ENCODE data around the gene MCM9.

Gene MCM9

DNA sequence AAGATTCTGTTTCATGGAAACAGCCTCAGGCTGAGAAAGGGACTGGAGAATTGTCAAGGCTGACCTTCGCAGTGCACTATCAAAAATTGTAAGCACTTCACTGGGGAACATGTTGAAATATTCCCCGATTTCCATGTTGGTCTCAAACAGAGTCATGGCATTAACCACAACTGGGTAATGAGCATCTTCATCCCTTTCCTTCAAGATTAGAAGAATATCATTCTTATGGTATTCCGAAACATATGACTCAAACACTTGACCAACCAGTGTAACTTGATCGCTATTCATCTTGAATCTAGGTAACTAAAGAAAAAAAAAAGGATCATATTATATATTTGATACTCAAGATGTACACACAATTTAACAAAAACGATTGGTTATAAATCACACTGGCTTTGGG lies 3.5 kb downstream of the MCM9 start:
- no peak for DNase-seq

DNA sequence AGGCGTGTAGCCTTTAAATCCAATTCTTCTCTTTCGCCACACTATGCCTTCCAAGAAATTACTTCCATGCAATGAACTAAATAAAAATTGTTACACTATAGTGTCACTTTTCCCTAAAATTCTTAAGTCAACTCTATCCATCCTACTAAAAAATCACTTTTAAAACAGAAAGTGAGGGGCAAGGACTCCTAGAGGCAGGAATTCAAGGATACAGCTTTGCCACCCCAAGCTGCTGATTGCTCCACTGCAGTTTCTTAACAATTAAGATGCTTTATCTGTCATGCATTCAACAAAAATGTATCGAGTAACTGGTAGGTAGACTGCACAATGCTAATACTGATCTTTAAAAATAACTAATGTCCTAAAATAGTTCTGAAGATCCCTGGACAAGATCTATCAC lies 4.3 kb downstream of the MCM9 start:
- no peak for DNase-seq

DNA sequence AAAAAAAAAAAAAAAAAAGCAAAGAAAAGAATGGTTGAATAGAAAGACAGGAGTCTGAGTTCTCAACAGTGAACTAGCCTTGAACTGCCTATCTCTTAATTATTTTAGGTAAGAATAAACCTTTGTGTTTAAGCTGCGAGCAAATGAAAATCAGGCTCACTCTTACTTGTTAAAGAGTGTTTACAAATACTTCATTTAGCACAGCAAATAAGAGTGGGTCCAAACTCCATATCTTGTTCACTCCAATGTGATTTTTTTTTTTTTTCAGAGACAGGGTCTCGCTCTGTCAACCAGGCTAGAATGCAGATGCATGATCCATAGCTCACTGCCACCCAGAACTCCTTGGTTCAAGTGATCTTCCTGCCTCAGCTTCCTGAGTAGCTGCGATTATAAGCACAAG lies 11.9 kb downstream of the MCM9 start:
- DNase-seq, result no peak

DNA sequence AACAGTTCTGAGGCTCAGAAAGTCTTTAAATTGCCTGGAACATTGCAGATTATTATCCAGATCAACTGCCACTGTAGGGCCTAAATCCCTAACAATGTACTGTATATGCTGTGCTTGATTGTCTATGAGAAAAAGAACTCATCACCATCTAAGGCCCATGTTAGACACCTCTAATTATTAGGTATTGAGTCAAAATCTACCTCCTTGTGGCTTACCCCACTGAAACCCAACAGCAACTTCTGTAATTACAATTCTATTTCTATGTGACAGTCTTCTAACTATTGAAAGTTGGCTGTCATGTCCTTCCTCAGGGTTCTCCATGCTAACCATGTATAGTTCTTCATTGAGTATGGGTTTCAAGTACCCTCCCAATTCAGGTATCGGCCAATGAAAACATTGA lies 13.9 kb downstream of the MCM9 start:
- DNase-seq, result no peak

DNA sequence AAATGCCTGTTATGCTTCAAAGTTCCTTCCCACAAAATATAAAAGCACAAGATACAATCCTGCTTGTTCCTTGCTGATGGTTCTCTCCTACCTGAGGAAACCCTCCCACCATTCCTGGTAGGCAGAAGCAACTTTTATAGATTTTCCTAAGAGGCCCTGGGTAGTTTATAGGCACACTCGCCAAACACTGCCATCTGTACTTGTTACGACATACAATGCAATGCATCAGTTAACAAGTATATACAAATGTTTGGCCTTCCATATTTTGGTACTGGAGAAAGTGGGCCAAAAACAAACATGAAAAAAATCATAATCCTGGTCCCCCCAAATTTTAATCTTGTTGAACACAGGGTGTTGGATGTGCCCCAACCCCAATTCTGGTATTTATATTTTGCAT lies 16.6 kb downstream of the MCM9 start:
- no peak for DNase-seq

DNA sequence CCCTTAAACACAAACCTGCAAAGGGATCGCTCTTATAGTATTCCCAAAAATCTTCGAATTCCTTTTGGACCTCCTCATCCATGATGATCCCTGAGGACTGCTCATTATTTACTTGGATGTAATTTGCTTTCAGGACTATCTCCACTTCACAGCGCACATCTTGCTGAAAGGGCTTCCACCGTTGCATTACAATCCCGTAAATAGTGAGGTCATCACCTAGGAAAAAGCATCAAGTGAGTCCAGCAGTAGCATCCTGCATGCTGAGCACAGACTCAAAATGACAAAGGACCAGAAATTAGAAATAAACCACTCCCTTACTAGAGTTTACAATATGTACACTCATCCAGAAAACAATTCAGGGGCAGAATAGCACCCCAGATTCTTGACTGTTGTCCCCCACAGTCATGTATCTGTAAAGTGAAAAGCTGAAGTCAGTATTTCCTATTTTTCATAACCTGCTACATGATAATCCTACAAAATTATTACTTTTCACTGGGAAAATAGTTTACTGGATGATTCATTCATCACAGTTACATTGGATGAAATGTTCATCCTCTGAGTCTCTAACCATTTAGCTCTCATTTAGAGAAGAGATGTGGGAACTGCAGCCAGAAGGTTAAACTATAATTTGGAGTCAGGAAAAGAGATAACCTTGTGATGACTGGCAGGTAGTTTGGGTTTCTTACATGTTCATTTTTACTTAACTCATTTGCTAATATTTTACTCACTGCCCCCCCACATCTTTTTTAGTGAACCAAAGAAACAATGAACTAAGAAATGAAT lies 17.2 kb downstream of the MCM9 start:
- DNase-seq, result no peak

DNA sequence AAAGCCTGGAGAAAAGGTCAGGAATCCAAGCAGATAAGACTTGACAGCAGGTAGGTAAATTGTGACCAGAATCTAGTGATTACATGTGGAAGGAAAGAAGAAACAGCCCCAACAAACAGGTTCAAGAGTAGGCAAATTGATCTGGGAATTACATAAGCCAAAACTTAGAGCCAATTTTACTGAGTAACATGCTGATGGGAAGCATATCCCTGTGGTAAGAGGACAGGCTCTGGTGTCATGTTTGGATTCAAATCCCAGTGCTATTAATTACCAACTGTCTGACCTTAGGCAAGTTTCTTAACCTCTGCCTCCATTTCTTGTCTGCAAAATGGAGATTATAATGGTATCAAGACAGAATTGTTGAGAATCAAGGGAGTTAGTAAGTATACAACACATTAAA lies 20.4 kb downstream of the MCM9 start:
- no peak for DNase-seq

DNA sequence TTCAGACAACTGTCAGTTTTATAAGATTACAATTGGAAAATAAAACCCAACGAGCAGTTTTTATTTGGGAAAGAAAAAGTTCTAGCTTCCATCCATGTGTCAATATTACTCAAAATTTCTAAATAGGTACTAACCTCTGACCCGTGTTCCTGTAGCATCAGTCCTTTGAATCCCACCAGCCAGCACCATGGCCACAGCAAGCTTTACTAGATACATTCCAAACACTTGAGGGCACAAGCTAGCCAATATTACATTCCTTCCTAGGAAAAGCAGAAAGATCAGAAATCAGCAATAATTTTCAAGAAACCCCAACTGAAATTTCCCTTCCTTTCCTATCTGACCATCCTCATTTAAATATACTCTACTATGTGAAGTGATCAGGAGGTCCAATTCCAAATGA lies 21.8 kb downstream of the MCM9 start:
- no peak for DNase-seq

DNA sequence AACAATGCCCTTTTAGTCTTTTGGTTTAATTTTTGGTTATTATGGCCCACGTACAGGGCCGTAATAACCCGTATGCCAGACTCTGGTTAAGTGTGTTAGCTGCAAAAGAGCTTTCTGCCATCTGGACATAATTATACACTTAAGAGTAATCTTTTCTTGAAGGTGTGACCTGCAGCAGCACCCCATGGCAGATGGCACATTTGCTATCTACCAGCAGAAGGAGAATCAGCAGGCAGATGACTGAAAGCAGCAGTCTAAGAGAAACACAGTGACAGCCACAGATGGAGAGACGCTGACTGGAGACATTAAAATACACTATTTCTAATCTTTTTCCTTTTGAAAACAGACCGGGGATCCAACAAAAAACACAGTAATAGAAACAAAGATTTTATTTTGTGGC lies 22.3 kb downstream of the MCM9 start:
- DNase-seq, result no peak

DNA sequence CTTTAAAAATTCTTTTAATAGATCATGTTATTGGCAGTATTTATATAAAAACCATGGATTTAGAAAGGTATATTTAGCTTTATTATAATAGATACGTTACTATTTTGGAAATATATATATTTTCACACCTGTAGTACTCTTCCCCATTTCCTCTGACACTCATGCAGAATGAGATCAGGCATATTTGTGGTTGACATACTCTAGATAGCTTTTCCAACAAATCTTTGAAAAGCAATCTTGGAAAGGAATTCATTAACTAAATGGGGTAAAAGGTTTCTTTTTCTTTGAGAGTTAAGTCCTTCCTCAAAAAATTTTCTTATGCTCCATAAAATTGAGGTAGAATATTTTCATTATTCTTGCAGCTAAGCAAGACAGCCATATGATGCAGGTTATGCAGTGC lies 26.5 kb downstream of the MCM9 start:
- no peak for DNase-seq

DNA sequence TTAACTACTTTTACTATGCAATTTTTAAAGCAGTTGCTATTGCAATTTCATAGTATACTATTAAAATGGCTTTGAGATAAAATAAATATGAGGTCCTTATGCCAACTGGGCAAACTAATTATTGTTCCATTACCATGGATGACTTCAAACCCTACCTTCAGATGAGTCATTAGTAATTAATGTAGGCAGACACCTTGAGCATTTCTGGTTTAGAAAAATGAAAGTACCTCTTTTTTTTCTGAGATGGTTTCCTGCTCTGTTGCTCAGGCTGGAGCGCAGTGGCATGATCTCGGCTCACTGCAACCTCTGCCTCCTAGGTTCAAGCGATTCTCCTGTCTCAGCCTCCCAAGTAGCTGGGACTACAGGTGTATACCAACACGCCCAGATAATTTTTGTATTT lies 29.1 kb downstream of the MCM9 start:
- no peak for DNase-seq

DNA sequence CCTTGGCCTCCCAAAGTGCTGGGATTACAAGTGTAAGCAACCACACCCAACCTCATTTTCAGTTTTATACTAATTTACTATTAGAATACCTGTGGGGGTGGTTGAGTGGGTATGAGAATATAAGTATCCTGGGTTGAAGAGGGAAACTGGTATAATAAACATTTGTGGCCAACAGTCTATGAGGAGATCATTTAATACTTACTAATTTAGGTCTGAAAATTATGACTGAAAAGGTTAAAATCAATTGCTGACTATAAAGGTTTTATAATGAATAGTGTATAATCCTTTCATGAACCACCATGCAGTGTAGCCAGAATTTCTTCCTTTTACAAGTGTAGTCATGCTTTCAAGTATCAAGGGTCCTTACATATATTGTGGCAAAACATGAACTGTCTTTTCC lies 29.9 kb downstream of the MCM9 start:
- DNase-seq, result no peak

DNA sequence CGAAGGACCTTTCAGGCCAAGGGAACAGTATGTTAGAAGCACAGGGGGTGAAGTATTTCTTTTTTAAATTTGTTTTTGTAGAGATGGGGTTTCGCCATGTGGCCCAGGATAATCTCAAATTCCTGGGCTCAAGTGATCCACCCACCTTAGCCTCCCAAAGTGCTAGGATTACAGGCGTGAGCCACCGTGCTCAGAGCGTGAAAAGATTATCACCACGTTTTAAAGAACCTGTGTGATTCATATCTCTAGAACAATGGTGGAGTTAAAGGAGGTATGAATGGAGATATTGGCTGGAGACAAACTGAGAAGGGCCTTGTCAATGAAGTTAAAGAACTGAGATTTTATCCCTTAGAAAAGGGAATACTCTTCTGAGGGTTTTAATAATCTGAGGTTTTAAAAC lies 31.3 kb downstream of the MCM9 start:
- no peak for DNase-seq

DNA sequence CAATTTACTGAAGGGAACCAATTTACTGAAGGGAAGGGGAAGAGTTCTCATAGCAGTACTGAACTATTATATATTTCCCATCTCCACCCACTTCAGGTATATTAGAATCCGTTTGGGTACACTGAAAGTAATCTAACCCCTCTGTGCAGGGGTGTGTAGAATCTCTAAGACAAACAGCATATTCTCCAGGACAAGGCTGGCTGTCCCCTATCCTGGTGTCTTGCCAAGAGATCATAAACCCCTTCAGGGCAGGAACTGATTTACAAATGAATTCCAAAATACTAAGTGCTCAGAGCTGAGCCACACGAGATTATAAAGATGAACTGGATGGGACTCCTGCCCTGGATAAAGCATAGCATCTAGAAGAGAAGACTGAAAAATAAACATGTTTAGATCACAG lies 31.8 kb downstream of the MCM9 start:
- no peak for DNase-seq

DNA sequence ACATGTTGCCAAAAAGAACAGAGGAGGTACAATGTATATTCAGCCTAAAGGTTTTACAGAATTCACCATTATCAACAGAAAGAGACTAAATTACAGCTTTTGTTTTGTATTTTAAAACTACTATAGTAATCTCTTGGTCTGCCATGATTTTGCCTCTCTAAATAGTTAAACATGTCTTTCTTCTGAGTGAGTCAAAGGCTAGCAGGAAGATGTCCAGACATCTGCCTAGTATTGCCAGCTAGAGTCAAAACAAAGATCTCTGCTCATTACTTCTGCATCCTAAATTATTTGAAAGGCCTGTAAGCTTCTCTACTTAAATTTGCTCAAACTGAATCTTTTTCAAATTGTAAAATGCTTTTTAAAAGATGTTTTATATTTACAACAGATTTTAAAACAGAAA lies 32.2 kb downstream of the MCM9 start:
- no peak for DNase-seq

DNA sequence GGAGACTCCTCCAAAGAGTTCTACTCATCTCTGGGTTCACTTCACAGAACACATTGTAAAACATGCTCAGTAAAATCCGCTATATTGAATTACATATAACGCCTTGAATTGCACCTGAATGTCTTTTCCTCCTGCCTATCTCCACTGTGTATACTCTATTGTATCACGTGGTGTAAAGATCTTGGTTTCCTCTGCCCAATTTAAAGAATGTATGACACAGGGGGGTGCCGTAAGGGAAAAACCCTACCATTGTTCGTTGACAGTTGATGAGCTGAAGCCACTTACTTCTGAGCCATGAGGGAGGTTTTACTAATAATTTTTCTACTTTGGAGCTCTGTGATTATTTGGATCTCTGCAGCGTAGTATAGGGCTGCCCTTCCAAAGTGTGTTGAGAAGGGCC lies 35.0 kb downstream of the MCM9 start:
- no peak for DNase-seq

DNA sequence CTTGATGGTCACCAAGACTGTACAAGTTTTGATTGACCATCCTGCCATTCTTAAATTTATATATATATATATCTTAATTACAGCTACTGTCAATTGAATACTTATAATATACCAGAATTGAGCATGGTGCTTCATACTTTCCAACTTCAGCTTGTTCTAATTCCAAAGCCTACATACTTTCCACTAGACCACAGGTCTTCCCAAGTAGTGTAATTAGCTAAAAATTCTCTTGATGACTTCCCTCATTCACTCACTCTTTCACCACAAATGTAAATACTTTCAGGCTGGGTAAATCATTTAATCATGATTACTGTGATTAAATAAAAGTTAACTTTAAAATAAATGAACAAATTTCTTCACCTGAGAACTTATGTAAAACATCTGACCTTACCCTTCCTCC lies 37.6 kb downstream of the MCM9 start:
- DNase-seq, result no peak

DNA sequence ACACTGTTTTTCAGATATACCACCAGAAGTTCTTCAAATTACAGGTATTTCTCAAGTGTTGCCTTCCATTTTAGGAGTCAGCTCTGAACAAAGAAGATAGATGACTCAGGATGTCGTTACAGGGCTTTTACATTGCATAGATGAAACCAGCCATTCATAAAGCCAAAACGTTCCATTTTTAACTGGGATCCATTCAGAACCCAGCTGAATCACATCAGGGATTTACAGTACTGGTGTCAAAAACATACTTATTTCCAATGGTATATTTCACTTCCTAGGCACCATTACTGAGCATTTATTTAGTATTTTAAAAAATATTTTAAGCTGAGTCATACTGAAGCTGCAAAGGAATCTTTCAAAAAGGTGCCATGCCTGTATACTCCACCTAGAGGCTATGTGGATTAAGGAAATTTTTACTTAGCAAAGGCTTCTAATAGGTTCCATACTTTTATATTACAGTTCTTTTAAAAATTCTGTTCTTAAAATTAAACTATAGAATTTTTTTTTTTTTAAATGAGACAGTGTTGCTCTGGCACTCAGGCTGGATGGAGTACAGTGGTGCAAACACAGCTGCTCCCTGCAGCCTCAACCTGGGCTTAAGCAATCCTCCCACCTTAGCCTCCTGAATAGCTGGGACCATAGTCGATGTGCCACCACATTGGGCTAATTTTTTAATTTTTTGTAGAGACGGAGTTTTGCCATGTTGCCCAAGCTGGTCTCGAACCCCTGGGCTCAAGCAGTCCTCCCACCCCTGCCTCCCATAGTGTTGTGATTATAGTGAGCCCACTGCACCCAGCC lies 38.4 kb downstream of the MCM9 start:
- peak; percentile 69 for DNase-seq

DNA sequence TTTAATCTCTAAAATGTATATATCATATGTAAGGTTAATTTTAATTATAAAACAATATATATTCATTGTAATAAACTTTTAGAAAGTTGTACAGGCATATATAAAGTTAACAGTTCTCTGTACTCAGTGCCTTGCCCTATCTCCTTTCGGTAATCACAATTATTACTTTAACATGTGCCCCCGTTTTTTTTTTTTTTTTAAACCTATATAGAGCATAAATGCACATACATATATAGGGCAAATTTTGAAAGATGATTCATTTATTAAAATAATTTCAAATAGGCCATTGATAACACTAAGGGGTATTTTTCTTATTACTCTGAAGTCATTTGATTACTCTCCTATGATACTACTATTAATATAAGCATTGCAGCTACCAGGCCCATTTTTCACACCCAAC lies 39.1 kb downstream of the MCM9 start:
- peak; percentile 19 for DNase-seq

DNA sequence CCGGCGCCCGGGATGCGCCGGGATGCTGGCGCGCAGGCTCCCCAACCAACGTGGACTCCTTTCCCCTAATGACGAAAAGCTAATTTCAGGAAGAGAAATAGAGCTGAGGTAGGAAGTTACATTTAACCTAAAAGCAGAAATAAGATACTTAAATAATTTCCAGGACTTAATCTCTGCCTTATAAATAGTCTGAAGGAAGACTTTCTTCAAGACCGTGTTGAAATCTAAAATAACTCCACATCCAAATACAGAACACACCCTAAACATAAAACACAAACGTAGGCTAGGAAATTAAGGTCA lies 39.7 kb downstream of the MCM9 start:
- peak; percentile 34 for DNase-seq

DNA sequence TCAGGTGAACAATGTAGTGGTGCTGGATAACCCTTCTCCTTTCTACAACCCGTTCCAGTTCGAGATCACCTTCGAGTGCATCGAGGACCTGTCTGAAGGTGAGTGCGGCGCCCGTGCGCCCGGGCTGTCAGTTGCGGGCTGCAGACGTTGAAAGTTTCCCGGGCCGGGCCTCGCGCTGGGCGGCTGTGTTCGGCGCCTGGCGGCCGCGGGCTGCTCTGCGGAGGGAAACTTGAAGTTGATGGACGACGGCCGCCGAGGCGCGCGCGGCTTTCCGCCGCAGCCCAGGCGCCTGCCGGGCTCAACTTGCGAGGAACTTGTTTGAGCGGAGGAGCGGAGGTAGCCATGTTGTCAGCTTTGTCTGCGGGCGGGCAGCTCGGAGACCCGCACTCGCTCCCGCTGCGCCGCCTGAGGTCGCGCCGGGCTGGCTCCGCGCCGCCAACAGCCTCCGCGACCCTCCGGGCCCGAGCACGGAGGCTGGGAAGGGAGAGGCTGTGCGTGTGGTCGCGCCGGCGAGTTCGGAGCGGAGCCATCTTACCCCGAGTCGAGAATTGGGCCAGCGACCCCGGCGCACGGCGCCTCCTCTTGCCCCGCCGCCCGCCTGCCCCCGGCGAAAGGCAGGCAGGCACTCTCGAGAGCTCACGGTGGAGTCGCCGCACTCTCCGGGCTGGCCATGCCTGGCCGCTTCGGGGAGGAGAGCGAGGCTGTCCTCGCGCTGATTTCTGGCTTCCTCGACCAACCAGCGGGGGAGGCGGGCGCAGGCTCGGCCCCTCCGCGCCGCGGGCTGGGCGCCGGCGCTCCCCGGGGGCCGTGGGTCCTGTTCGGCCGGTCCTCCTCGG lies 40.3 kb downstream of the MCM9 start:
- peak; percentile 79 for DNase-seq

DNA sequence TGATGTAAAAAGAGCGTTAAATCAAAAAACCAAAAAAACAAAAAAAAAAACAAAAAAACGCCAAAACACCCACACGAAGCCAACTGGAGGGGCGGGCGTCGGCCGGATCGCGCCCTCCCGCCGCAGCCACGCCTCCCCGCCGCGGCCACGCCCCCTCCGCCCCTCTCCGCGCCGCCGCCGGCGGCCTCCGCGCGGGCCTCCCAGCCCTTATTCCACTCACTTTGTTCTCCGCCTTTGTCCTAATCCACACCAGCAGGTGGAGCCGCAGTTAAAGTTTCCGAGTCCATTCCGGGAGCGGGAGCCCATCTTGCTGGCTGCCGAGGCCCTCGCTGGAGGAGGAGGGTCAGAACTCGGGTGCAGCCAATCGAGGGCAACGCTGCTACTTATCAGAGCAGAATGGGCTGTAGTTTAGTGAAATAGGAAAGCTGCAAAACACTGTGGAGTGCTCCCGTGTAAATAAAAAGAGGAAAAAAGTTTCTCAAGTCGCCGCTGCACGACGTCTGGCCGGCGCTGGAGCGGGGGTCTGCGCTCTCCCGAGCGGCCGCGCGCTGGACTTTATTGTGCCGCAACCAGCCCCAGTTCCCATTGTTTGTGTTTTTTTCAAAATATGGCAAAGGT lies 41.0 kb downstream of the MCM9 start, which contains the start of gene ASF1A:
Gene ASF1A (plus strand): TSS at position 346 of the 618 bp plus-strand sequence. CDS start 262 bp downstream, at position 608.
- DNase-seq, result peak; percentile 97

DNA sequence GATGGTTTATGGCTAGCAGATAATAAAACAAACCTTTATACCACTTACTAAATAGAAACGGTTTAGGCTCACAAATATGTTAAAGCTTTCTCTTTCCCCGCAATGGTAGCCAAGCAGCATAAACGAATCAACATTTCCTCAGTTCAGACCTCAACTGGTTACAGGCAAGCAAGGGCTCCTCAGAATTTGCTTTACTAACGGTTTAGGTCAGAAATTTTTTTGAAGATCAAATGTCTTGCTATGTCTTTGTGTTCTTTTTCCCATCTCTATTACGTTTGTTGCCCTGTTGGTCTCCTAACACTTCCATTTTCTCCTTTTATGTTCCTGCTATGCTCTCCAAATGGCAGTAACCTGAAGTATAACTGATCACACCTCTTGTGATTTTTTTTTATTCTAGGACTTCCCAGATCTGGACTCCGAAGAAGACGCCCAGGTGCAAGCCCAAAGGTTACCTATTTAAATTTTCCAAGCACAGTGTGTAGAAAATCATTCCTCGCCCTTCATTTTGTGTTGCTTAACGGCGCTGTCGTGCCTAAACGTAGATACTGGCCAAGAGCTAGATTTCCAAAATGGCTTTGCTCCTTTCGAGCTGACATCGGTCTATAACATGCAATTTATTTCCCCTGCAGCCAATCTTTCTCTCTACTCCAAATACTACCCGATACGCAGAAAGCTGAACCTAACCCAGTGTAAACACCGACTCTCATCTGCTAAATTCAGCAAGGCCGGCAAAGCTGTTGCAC lies 41.7 kb downstream of the MCM9 start:
- peak; percentile 65 for DNase-seq
